Liver (tissue), 9 donors: ENCODE measurements around the gene RAD51B. TPM values are rescaled to one million over a fixed set of nuclear protein-coding genes. Genes with fewer than 3 reads are reported as not detected.

Experiments
- DNase-seq: peaks from one replicate; pipeline ENCODE4 v3.0.0-alpha.2; 2017; ENCODE audit warnings: low spot score
- H3K27ac ChIP-seq, 2 donors: one replicate each; pipeline ENCODE4 v1.7.0; 2013; ENCODE audit warnings: inconsistent platforms in 2 of 2, low read length in 2 of 2, control low read depth in 1 of 2, low read depth in 1 of 2, mild to moderate bottlenecking in 1 of 2
- H3K27me3 ChIP-seq, 4 donors: one replicate each; pipeline versions ENCODE4 v1.6.1 to v1.7.0; 2013; ENCODE audit warnings: low read length in 3 of 4, inconsistent platforms in 1 of 4, mild to moderate bottlenecking in 1 of 4, moderate library complexity in 1 of 4; ENCODE audit not compliant: control insufficient read depth in 4 of 4, insufficient read depth in 4 of 4
- H3K36me3 ChIP-seq, 4 donors: one replicate each; pipeline versions ENCODE4 v1.6.1 to v1.7.0; 2013; ENCODE audit warnings: low read length in 3 of 4, mild to moderate bottlenecking in 3 of 4, low read depth in 1 of 4, moderate library complexity in 1 of 4; ENCODE audit not compliant: control insufficient read depth in 4 of 4, insufficient read depth in 3 of 4
- H3K4me1 ChIP-seq, 4 donors: one replicate each; pipeline versions ENCODE4 v1.6.1 to v1.7.0; 2013; ENCODE audit warnings: low read length in 3 of 4, mild to moderate bottlenecking in 3 of 4, moderate library complexity in 1 of 4; ENCODE audit not compliant: control insufficient read depth in 4 of 4, insufficient read depth in 4 of 4
- H3K4me3 ChIP-seq, 3 donors: one replicate each; pipeline versions ENCODE4 v1.6.1 to v1.7.0; 2013; ENCODE audit warnings: low read length in 3 of 3, control low read depth in 1 of 3, low read depth in 1 of 3, mild to moderate bottlenecking in 1 of 3
- H3K9ac ChIP-seq, 2 donors: one replicate each; pipeline ENCODE4 v1.7.0; 2013; ENCODE audit warnings: low read length in 2 of 2, mild to moderate bottlenecking in 2 of 2, moderate library complexity in 2 of 2, control low read depth in 1 of 2, low read depth in 1 of 2
- H3K9me3 ChIP-seq, 4 donors: one replicate each; pipeline versions ENCODE4 v1.6.1 to v1.7.0; 2013; ENCODE audit warnings: low read length in 3 of 4; ENCODE audit not compliant: control insufficient read depth in 4 of 4
- EGR1 ChIP-seq, 2 donors: IDR thresholded peaks; 2 replicates each; pipeline ENCODE4 v1.6.1; 2016 to 2018; ENCODE audit warnings: antibody characterized with exemption in 2 of 2, low read depth in 2 of 2
- FOXA1 ChIP-seq: IDR thresholded peaks from 2 replicates; pipeline ENCODE4 v1.6.1; 2016; ENCODE audit warnings: antibody characterized with exemption
- FOXA2 ChIP-seq: IDR thresholded peaks from 2 replicates; pipeline ENCODE4 v1.6.1; 2016; ENCODE audit warnings: antibody characterized with exemption
- GABPA ChIP-seq, 2 donors: IDR thresholded peaks in 1 of 2; conservative IDR thresholded peaks in 1 of 2; 2 replicates each; pipeline ENCODE4 v1.6.1; 2016; ENCODE audit warnings: antibody characterized with exemption in 2 of 2, mild to moderate bottlenecking in 1 of 2, moderate library complexity in 1 of 2
- HNF4A ChIP-seq, 2 donors: conservative IDR thresholded peaks; 2 replicates each; pipeline ENCODE4 v1.6.1; 2016; ENCODE audit warnings: antibody characterized with exemption in 2 of 2, mild to moderate bottlenecking in 2 of 2
- HNF4G ChIP-seq: IDR thresholded peaks from 2 replicates; pipeline ENCODE4 v1.6.1; 2016; ENCODE audit warnings: antibody characterized with exemption
- JUND ChIP-seq, 2 donors: IDR thresholded peaks; 2 replicates each; pipeline ENCODE4 v1.6.1; 2016; ENCODE audit warnings: antibody characterized with exemption in 2 of 2
- NR2F2 ChIP-seq: IDR thresholded peaks from 2 replicates; pipeline ENCODE4 v1.6.1; 2016; ENCODE audit warnings: antibody characterized with exemption
- RAD21 ChIP-seq, 2 donors: IDR thresholded peaks; 2 replicates each; pipeline ENCODE4 v1.6.1; 2016; ENCODE audit warnings: antibody characterized with exemption in 2 of 2, mild to moderate bottlenecking in 2 of 2
- RXRA ChIP-seq, 2 donors: IDR thresholded peaks; 2 replicates each; pipeline ENCODE4 v1.6.1; 2017 to 2018; ENCODE audit warnings: antibody characterized with exemption in 2 of 2, mild to moderate bottlenecking in 1 of 2
- SP1 ChIP-seq: IDR thresholded peaks from 2 replicates; pipeline ENCODE4 v1.6.1; 2018; ENCODE audit warnings: antibody characterized with exemption, mild to moderate bottlenecking
- TAF1 ChIP-seq: conservative IDR thresholded peaks from 2 replicates; pipeline ENCODE4 v1.6.1; 2016; ENCODE audit warnings: antibody characterized with exemption, mild to moderate bottlenecking
- YY1 ChIP-seq: IDR thresholded peaks from 2 replicates; pipeline ENCODE4 v1.6.1; 2016; ENCODE audit warnings: antibody characterized with exemption, mild to moderate bottlenecking
- WGBS: extraction: QIAGEN DNeasy Blood & Tissue Kit; methylation state at CpG from one replicate; pipeline ENCODE4 v1.1.7; 2013; 5-methylcytosine and 5-hydroxymethylcytosine counted together
- polyA plus RNA-seq, 2 donors: library from polyadenylated mRNA; stranded (reverse) in 1 of 2; unstranded in 1 of 2; fragments of 200-250 nt in 1 of 2; fragments of >200 nt in 1 of 2; fragmentation: Nextera tagmentation in 1 of 2; extraction: Ambion mirVana in 1 of 2; gene quantifications; one replicate each; pipeline versions ENCODE4 v1.2.1 to v1.2.3, GENCODE V29; 2013 to 2015
- total RNA-seq, 2 donors: library from RNA; depleted of rRNA; stranded (reverse); fragments of >200 nt; gene quantifications; one replicate each; pipeline ENCODE4 v1.2.3, GENCODE V29; 2014
- TF ChIP-seq, protein P1 (sequence below): IDR thresholded peaks from 2 replicates; pipeline ENCODE4 v1.6.1; 2016; ENCODE audit warnings: antibody characterized with exemption
- TF ChIP-seq, protein P2 (sequence below): IDR thresholded peaks from 2 replicates; pipeline ENCODE4 v1.6.1; 2016; ENCODE audit warnings: antibody characterized with exemption
- TF ChIP-seq, protein P3 (sequence below): IDR thresholded peaks from 2 replicates; pipeline ENCODE4 v1.6.1; 2016; ENCODE audit warnings: antibody characterized with exemption
- TF ChIP-seq, protein P4 (sequence below): IDR thresholded peaks from 2 replicates; pipeline ENCODE4 v1.6.1; 2016; ENCODE audit warnings: antibody characterized with exemption, mild to moderate bottlenecking
- TF ChIP-seq, protein P5 (sequence below): fragments of 150-350 bp; IDR thresholded peaks from 2 replicates; pipeline ENCODE4 v1.5.1; 2017; ENCODE audit warnings: improper control_type of control experiment, low read depth, low read length; ENCODE audit not compliant: missing input control
- donor health status: healthy.
- donor health status: healthy.
- donor health status: healthy.
- donor health status: healthy.
- donor health status: healthy.

RAD51B gene
- total and polyA plus RNA-seq, 4 donors = 0.81 to 12.9 (median 2.4) TPM

DNA sequence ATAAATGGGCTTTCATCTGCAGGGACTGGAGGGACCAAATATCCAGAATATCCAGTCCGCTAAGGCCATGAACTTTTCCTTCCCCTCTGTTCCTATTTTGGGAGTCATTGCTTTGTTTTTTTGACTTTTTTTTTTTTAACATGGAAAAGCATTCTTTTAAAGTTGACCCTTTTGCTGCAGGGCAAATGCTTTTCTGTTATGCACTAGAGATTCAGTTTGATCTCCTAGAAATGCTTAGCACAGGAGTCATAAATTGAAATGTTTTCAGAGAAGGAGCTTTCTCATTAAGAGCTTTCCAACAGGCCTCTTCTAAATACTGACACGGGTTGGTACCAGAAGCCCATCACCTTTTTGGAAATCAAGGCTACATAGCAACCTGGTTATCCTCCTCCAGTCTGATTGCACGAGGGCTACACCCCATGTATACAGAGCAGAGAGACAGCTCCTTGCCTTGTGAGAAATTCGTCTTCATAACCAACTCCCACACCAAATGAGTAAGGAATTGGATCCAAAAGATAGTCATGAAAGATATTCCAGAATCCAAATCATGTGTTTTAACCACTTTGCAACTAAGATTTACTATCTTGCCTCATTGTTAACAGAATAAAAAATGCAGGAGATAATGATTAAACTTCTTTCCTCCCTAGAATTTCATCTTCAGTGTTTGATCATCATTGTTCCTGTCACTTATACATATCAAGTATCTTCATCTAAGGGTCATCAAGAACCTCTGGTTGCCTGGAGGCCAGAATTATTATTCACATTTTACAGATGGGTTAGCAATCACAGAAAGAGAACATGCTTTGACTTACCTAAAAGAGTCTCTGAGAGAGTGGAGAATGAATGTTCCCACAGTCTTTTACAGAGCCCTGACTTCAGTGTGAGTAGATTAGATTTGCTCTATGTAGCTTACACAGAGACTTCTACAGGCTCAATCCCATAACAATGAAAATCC is 583.9 kb downstream of the RAD51B start (continued):
- TF ChIP-seq, protein P1, sequence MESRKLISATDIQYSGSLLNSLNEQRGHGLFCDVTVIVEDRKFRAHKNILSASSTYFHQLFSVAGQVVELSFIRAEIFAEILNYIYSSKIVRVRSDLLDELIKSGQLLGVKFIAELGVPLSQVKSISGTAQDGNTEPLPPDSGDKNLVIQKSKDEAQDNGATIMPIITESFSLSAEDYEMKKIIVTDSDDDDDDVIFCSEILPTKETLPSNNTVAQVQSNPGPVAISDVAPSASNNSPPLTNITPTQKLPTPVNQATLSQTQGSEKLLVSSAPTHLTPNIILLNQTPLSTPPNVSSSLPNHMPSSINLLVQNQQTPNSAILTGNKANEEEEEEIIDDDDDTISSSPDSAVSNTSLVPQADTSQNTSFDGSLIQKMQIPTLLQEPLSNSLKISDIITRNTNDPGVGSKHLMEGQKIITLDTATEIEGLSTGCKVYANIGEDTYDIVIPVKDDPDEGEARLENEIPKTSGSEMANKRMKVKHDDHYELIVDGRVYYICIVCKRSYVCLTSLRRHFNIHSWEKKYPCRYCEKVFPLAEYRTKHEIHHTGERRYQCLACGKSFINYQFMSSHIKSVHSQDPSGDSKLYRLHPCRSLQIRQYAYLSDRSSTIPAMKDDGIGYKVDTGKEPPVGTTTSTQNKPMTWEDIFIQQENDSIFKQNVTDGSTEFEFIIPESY = no peak

DNA sequence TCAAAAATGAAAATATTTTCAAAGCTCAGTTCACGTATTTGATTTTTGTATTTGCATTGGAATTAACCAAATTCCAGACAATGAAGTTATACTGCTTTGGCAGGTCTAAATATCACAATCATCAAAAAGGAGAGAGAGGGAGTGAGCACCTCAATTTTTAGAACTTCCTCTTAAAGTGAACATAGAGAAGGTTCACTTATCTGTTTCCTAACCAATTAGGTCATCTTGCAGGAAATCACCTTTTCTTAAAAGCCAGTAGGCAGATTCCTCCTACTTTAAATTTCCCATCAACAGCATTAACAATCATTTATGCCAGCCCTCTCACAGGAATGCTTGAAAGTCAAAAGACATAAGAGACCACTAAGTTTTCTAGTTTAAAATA is 584.6 kb downstream of the RAD51B start:
- H3K27ac ChIP-seq = no peak overlapping the region
- H3K36me3 ChIP-seq = no peaks in the 10 kb centered on the region
- no peak overlapping the region for H3K9ac ChIP-seq
- H3K4me3 ChIP-seq = no peak overlapping the region
- no peaks in the 10 kb centered on the region for H3K27me3 ChIP-seq
- H3K9me3 ChIP-seq = no peaks in the 10 kb centered on the region
- H3K4me1 ChIP-seq = no peaks in the 10 kb centered on the region
- DNase-seq = no peak
- WGBS = 93% methylated on average over 1 of the region's 1 CpG
- no peak for TF ChIP-seq EGR1 (IDR thresholded peaks at IDR 0.05; ENCODE audit: low read depth in 2 of 2)
- no peak for TF ChIP-seq HNF4G
- TF ChIP-seq JUND (IDR thresholded peaks at IDR 0.05) = no peak
- TF ChIP-seq, protein P2, sequence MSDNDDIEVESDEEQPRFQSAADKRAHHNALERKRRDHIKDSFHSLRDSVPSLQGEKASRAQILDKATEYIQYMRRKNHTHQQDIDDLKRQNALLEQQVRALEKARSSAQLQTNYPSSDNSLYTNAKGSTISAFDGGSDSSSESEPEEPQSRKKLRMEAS = no peak
- TF ChIP-seq, protein P1 = no peak
- TF ChIP-seq FOXA2 = no peak
- no peak for TF ChIP-seq YY1
- no peak for TF ChIP-seq RXRA (IDR thresholded peaks at IDR 0.05)
- TF ChIP-seq, protein P3, sequence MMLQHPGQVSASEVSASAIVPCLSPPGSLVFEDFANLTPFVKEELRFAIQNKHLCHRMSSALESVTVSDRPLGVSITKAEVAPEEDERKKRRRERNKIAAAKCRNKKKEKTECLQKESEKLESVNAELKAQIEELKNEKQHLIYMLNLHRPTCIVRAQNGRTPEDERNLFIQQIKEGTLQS = no peak
- TF ChIP-seq FOXA1 = no peak
- TF ChIP-seq SP1 = no peak
- no peak for TF ChIP-seq RAD21 (IDR thresholded peaks at IDR 0.05)
- TF ChIP-seq TAF1 = no peak
- TF ChIP-seq NR2F2 = no peak
- no peak for TF ChIP-seq GABPA (IDR thresholded peaks at IDR 0.05 in 1 of 2, conservative IDR thresholded peaks at IDR 0.05 in 1 of 2)
- no peak for TF ChIP-seq HNF4A (conservative IDR thresholded peaks at IDR 0.05)
- TF ChIP-seq, protein P4, sequence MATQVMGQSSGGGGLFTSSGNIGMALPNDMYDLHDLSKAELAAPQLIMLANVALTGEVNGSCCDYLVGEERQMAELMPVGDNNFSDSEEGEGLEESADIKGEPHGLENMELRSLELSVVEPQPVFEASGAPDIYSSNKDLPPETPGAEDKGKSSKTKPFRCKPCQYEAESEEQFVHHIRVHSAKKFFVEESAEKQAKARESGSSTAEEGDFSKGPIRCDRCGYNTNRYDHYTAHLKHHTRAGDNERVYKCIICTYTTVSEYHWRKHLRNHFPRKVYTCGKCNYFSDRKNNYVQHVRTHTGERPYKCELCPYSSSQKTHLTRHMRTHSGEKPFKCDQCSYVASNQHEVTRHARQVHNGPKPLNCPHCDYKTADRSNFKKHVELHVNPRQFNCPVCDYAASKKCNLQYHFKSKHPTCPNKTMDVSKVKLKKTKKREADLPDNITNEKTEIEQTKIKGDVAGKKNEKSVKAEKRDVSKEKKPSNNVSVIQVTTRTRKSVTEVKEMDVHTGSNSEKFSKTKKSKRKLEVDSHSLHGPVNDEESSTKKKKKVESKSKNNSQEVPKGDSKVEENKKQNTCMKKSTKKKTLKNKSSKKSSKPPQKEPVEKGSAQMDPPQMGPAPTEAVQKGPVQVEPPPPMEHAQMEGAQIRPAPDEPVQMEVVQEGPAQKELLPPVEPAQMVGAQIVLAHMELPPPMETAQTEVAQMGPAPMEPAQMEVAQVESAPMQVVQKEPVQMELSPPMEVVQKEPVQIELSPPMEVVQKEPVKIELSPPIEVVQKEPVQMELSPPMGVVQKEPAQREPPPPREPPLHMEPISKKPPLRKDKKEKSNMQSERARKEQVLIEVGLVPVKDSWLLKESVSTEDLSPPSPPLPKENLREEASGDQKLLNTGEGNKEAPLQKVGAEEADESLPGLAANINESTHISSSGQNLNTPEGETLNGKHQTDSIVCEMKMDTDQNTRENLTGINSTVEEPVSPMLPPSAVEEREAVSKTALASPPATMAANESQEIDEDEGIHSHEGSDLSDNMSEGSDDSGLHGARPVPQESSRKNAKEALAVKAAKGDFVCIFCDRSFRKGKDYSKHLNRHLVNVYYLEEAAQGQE = no peak
- TF ChIP-seq, protein P5, sequence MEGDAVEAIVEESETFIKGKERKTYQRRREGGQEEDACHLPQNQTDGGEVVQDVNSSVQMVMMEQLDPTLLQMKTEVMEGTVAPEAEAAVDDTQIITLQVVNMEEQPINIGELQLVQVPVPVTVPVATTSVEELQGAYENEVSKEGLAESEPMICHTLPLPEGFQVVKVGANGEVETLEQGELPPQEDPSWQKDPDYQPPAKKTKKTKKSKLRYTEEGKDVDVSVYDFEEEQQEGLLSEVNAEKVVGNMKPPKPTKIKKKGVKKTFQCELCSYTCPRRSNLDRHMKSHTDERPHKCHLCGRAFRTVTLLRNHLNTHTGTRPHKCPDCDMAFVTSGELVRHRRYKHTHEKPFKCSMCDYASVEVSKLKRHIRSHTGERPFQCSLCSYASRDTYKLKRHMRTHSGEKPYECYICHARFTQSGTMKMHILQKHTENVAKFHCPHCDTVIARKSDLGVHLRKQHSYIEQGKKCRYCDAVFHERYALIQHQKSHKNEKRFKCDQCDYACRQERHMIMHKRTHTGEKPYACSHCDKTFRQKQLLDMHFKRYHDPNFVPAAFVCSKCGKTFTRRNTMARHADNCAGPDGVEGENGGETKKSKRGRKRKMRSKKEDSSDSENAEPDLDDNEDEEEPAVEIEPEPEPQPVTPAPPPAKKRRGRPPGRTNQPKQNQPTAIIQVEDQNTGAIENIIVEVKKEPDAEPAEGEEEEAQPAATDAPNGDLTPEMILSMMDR = no peak
